Stimulated activated CD8-positive, alpha-beta memory T cell treated with anti-CD3 and anti-CD28 coated beads, Interleukin-4, amount 100 ng/mL, for 4 hours (primary cell): Measurements from ENCODE around the gene UAP1.
A peak's percentile ranks its signal among the peaks of the same experiment; 100 is the strongest.

Experiments
- DNase-seq, 2 donors: peaks; one replicate each; pipeline ENCODE4 v3.0.0-alpha.2; 2020; ENCODE audit warnings: low read depth in 2 of 2, low spot score in 1 of 2

The UAP1 gene

DNA sequence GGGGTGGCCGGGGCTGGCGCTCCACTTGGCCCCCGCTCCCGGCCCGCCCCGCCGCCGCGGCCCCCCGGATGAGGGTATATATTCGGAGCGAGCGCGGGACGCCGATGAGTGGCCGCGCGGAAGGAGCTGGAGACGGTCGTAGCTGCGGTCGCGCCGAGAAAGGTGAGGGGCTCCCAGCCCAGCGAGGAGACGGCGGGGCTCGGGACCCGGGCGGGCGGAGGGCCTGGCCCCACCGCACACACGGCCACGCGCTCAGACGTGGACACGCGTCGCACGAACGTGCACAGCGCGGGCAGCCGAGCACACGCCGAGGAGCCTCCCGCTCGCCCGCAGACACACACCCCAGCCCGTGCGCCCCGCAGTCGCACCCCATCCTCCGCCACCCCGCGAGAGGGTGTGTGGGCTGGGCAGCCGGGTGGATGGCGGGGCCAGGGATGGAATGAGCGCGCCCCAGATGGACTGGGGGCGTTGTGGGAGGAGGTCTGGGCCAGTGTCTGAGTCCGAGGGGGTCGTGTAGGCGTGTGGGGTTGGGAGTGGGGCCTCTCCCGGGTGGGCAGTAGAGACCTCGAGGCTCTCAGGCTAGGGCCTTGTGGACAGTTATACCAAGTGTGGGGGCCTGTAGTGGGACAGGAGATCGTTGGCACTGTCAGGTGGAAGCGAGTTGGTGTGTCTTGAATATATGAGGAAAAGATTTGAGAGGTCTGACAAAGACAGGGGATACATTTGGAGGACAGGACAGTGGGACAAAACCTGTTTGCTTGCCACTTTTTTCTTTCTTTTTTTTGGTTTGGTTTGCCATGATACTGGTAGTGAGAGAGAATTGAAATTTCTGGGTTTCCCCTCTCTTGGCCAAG is at the start of gene UAP1:
UAP1 (plus strand) TSS at position 107 of the 854 bp plus-strand sequence. CDS start 4,347 bp downstream, outside the sequence.
- no peak for DNase-seq

- DNase-seq: no peak
Observed at GRCh38 chr1:162527314-162527713, 34.2 kb upstream of the UAP1 start.

GRCh38 chr1:162530307-162530987 is 31.1 kb upstream of the UAP1 start:
- no peak for DNase-seq

GRCh38 chr1:162530988-162531319 is 30.6 kb upstream of the UAP1 start:
- no peak for DNase-seq

DNA sequence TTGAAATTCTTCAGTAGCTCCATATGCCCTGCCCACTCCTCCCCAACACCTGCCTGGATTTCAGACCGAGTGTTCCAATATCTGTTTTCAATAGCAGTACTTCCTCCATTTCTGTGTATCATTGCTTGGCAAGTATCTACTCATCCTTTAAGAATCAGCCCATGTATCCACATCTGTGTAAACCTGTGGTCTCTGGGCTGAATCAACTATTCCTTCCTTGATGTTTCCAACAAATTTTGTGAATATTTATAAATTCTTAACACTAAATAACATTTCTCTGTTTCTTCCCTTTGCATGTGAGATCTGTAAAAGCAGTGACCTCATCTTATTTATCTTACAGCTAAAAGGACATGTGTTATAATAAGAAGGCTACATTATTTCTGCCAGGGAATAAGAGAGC is 26.0 kb upstream of the UAP1 start:
- DNase-seq: no peak

- no peak for DNase-seq
Observed at GRCh38 chr1:162536511-162536910, 25.0 kb upstream of the UAP1 start.

GRCh38 chr1:162537216-162537615 is 24.3 kb upstream of the UAP1 start:
- no peak for DNase-seq

DNA sequence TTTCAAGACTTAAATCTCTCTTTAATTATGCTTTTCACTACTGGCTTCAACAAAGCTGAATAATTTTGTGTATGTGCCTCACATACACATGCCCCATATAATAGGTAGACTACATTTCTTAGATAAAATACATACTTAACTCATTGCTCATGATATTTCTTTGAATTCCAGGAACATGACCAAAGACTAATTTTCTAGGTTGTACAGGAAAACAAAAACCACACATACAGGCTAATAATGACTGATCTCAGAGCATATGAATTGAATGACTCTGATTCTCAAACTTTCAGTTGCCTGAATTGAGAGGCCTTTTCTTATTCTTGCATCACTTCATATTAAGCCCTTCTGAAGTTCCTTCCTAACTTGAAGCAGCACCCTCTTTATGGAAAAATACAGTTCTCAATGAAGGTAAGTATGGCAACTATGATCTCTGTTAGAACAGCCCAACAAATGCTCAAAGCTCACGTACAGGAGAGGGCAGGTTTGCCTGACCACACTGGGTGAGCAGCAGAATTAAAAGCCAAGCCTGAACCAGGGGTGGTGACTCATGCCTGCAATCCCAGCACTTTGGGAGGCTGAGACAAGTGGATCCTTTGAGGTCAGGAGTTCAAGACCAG is 22.6 kb upstream of the UAP1 start:
- no peak for DNase-seq

DNA sequence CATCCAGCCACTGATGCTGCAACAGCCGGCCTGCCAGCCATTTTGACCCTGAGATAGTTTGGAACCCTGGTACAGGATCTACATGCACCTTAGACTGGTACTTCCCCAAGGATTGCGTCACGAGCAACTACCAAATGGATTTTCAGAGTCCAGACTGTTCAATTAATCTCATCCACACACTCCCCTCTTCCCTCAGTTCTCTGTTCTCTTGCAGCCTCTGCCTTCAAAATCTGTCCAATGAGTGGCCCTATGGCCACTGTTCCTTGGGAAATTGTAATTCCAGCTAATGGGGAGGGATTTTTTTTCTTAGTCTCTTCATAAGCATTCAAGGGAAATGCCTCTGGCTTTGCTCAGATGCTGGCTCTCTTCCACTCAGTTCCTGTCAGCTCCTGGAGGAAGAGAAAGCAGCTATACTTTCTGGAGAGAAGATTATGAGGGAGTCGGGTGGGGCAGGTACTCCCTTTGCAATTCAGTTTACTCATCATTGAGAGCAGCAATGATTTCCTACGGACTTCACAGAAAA is 19.8 kb upstream of the UAP1 start:
- DNase-seq: no peak

- DNase-seq: no peak
Observed at GRCh38 chr1:162543228-162543627, 18.3 kb upstream of the UAP1 start.

DNA sequence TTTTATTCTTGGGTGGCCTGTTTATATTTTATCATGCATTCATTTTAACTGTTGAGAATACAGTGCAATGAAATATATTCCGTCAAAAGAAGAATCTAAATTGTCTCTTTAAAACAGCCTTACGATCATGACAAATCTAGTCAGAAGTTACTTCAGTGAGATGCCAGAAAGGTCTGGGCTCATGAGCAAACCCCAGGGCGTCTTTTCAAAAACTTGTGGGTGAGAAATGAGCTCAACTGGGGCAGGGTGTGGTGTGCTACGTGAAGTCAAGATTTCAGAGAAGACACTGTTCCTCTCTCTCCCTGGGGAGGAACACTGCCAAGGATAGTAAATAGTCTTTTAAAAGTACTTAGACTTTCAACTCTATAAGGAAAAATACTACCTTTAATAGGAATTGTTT is 13.4 kb upstream of the UAP1 start:
- no peak for DNase-seq

GRCh38 chr1:162549001-162549400 is 12.5 kb upstream of the UAP1 start:
- DNase-seq: no peak

DNA sequence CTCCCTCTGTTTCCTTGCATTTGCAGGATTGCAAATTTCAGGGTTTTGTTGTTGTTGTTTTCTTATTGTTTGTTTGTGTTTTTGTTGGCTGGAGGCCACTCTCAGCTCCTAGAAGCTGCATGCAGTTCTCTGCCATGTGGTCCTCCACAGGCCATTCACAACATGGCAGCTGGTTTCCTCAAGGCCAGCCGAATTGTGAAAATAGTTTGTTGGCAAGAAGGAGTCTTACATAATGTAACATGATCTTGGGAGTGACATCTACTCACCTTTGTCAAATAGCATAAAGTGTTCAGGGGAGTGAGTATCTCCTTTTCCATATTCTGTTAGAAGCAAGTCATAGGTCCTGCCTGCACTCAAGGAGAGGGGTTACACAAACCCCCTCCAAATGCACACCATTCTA is 10.6 kb upstream of the UAP1 start:
- no peak for DNase-seq

GRCh38 chr1:162551969-162552683 is 9.4 kb upstream of the UAP1 start:
- DNase-seq: no peak

DNA sequence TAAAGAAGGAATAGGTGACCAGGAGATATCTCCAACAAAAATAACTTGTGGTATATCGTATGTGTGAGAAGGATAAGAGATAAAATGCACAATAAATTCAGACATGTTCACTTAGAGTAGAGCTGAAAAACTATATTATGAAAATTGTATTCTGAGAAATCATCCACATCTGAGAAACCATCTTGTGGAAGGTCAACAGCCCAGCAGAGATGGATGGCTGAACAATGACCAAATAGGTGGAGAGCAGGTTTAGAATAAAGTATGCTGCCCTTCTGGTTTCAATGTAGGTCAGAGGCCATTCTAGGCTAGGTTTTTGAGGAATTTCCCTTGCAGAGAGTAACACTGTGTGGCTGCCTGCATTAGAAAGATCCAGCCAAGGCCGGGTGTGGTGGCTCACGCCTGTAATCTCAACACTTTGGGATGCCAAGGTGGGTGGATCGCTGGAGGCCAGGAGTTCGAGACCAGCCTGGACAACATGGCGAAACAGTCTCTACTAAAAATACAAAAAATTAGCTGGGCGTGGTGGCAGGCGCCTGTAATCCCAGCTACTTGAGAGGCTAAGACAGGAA is 8.8 kb upstream of the UAP1 start:
- no peak for DNase-seq

DNA sequence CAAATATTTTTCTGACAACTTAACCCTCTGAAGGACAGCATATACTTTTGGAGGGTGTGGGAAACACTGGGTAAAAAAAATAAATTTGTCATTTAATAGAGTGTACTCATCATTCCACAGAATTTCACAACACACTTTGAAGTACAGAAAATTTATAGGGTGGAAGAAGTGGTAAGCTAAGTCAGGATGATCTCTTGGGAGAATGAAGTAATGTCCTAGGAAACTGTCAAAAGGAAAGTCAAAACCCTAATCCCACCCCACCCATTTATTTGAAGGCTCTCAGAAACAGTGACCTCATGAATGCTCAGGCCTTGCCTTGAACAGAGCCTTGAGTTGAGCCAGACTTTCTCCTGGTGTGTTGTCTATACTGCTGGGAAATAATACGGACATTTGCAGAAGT is 7.3 kb upstream of the UAP1 start:
- no peak for DNase-seq

DNA sequence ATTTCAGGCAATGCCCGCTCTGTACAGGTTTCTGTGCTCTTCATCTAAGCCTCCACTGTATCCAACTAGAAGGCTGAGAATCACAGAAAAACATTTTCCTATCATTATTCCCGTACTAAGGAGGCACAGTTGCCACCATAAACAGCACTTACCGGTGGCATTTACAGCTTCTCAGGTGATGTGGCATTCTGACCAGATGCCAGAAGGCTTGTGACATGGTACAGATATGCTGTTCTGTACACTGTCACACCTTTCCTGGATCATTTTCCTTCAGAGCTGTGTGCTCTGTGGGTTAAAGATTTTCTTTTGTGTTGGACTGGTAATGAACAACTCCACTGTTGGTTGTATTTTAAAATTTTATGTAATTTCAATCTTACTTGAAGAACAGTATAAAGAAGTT is 4.0 kb upstream of the UAP1 start:
- DNase-seq: no peak

GRCh38 chr1:162560303-162561036 is 1.1 kb upstream of the UAP1 start:
- DNase-seq: no peak

GRCh38 chr1:162561037-162561615 is 396 bp upstream of the UAP1 start:
- DNase-seq: peak; percentile 96 to 98

GRCh38 chr1:162562470-162562828 is 927 bp downstream of the UAP1 start:
- DNase-seq: no peak
